T-cell (primary cell): ENCODE results near the gene CFTR. TPM values are rescaled to one million over a fixed set of nuclear protein-coding genes. Genes with fewer than 3 reads are reported as not detected.

ENCODE experiments used
- ATAC-seq, 4 experiments: fragments of 200-7000 bp in 3 of 4; fragments of 150-1000 bp in 1 of 4; cut with Tn5 transposase; replicated peaks in 1 of 4; 1 replicate in 3 of 4; 2 replicates in 1 of 4; pipeline ENCODE4 v1.10.0; 2021; ENCODE audit warnings: moderate library complexity in 3 of 4, mild to moderate bottlenecking in 2 of 4, moderate number of reproducible peaks in 1 of 4
- CTCF ChIA-PET, 2 donors: fragments of 300-600 bp; sonication (Branson Sonifier 250); formaldehyde crosslinking; loops; one replicate each; lab custom pipeline; 2022; ENCODE audit warnings: antibody characterized with exemption in 2 of 2; lab: Charles Lee
- POLR2A ChIA-PET, 2 donors: fragments of 300-600 bp; sonication (Branson Sonifier 250); formaldehyde crosslinking; loops; one replicate each; lab custom pipeline; 2022; ENCODE audit warnings: antibody characterized with exemption in 2 of 2; lab: Charles Lee
- DNase-seq, 35 experiments: peaks; one replicate each; pipeline versions ENCODE4 v3.0.0 to v3.0.0-alpha.2; 2013 to 2023
- H3K27ac ChIP-seq: one replicate; pipeline ENCODE4 v1.5.1; 2013; ENCODE audit warnings: low read length
- H3K27me3 ChIP-seq, 2 experiments: replicated peaks in 1 of 2; 1 replicate in 1 of 2; 2 replicates in 1 of 2; pipeline versions ENCODE4 v1.6.1 to v1.7.0; 2013; ENCODE audit warnings: low read length in 1 of 2, mixed read lengths in 1 of 2; ENCODE audit not compliant: control insufficient read depth in 2 of 2, insufficient read depth in 2 of 2; ENCODE audit errors: extremely low read depth in 1 of 2
- H3K36me3 ChIP-seq, 2 donors: 1 replicate in 1 of 2; 2 replicates in 1 of 2; pipeline versions ENCODE4 v1.6.1 to v1.7.0; 2013; ENCODE audit warnings: low read length in 1 of 2; ENCODE audit not compliant: control insufficient read depth in 2 of 2, insufficient read depth in 1 of 2; ENCODE audit errors: extremely low read depth in 1 of 2
- H3K4me1 ChIP-seq, 2 experiments: 1 replicate in 1 of 2; 2 replicates in 1 of 2; pipeline versions ENCODE4 v1.6.1 to v1.7.0; 2013; ENCODE audit warnings: low read length in 2 of 2, mixed read lengths in 1 of 2; ENCODE audit not compliant: insufficient read depth in 2 of 2, control insufficient read depth in 1 of 2; ENCODE audit errors: extremely low read depth in 1 of 2
- H3K4me3 ChIP-seq, 2 donors: 1 replicate in 1 of 2; 2 replicates in 1 of 2; pipeline versions ENCODE4 v1.5.1 to v1.7.0; 2013; ENCODE audit warnings: mild to moderate bottlenecking in 2 of 2, low read length in 1 of 2, moderate library complexity in 1 of 2; ENCODE audit not compliant: control insufficient read depth in 1 of 2; ENCODE audit errors: extremely low read depth in 1 of 2
- H3K9me3 ChIP-seq: 2 replicates; pipeline ENCODE4 v1.7.0; 2013
- H3K27ac Mint-ChIP-seq, 2 donors: one replicate each; pipeline ENCODE4 v1.8.0; 2020 to 2021; ENCODE audit warnings: mild to moderate bottlenecking in 2 of 2, mixed read lengths in 2 of 2
- H3K27me3 Mint-ChIP-seq, 2 donors: one replicate each; pipeline ENCODE4 v1.8.0; 2021 to 2022; ENCODE audit warnings: mixed read lengths in 2 of 2
- H3K36me3 Mint-ChIP-seq: one replicate; pipeline ENCODE4 v1.8.0; 2021; ENCODE audit warnings: mixed read lengths
- H3K4me1 Mint-ChIP-seq, 3 donors: one replicate each; pipeline ENCODE4 v1.8.0; 2020 to 2022; ENCODE audit warnings: mixed read lengths in 3 of 3, mild to moderate bottlenecking in 1 of 3
- H3K4me3 Mint-ChIP-seq, 3 donors: one replicate each; pipeline ENCODE4 v1.8.0; 2020 to 2022; ENCODE audit warnings: mild to moderate bottlenecking in 3 of 3, mixed read lengths in 3 of 3, moderate library complexity in 3 of 3
- H3K9me3 Mint-ChIP-seq, 3 donors: one replicate each; pipeline ENCODE4 v1.8.0; 2020 to 2022; ENCODE audit warnings: mixed read lengths in 3 of 3
- WGBS: methylation state at CpG from one replicate; pipeline ENCODE4 v1.1.5; 2013; ENCODE audit warnings: missing lambda C conversion rate; ENCODE audit not compliant: insufficient coverage; 5-methylcytosine and 5-hydroxymethylcytosine counted together
- total RNA-seq, 35 experiments: library from RNA in 6 of 35; stranded (reverse) in 6 of 35; fragments of 120-200 nt in 1 of 35; gene quantifications; one replicate each; pipeline versions ENCODE4 v1.2.1 to v1.2.4 and lab custom pipeline; 2013 to 2026

CFTR gene
- total RNA-seq, 5 donors from 2014 or later (not counting 1 experiment from before 2014, with no cell fraction given) = 0.44 to 0.53 (median 0.47) TPM; not detected in 2

DNA sequence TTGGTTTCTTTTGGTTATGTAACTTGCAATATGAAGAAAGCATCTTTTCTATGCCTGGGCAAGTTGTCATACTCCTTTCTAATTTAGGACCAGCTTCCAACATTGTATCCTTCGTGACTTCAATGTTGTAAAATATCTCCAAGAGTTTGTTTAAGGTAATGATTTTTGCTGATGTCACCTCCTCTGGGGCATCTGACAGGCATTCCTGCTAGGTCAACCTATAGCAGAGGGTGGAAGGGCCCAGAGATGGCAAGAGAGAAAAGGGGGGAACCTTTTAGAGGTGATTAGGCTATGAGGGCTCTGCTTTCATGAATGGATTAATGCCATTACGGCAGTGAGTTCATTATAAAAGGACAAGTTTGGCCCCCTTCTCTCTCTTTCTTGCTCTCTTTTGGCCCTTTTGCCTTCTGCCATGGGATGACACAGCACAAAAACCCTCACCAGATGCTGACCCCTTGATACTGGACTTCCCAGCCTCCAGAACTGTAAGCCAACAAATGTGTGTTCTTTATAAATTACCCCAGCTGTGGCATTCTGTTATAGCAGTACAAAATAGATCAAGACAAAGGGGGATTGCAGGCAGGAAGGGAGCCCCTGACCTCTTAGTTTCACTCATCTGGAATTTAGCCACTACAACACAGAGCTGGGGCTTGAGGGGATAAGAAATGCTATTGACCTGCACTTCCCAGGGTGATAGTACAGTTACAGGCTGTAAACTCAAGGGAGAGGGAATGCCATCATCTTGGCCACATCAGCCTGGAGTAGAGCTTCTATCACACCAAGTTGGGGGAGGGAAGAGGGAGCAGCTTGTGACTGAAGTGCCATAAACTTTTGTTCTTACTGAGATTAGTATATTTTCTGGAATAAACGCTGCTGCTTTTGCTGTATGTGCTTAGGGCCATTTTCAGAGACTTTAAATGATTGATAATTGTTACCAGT is 195.9 kb downstream of the CFTR start:
- Mint-ChIP-seq H3K27ac (no peak overlapping the region), H3K4me3 (no peak overlapping the region), H3K36me3 (no peaks in the 10 kb centered on the region), H3K27me3 (no peaks in the 10 kb centered on the region), H3K9me3 (no peaks in the 10 kb centered on the region), H3K4me1 (no peaks in the 10 kb centered on the region)
- ATAC-seq (no peak), DNase-seq (no peak)
- Histone ChIP-seq H3K36me3 (no peaks in the 10 kb centered on the region), H3K4me3 (no peak overlapping the region), H3K27me3 (peaks cover 0 to 2% of the 10 kb centered on the region in 2 experiments), H3K4me1 (no peaks in the 10 kb centered on the region), H3K9me3 (no peaks in the 10 kb centered on the region), H3K27ac (no peak overlapping the region)
- WGBS = no CpG with 5 or more reads among the region's 3 CpGs
- ChIA-PET CTCF (no interaction called here), POLR2A (no interaction called here)

DNA sequence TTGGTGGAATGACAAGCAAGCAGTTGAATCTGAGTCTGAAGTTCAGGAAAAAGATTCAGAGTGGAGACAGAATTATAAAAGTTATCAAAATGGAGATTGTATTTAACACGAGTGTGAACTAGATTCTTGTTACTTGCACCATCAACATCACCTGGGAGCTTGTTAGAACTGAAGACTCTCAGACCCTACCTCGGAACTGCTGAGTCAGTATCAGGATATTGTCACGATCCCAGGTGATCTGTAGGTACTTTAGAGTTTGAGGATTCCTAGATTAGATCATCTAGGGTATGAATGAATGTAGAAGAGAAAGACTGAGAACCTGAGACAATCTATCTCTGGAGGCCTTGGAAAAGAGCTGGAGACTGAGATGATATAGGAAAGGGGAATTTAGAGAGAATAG is 199.3 kb downstream of the CFTR start:
- CTCF ChIA-PET = no interaction called here
- Histone ChIP-seq H3K4me3 (no peak overlapping the region), H3K27me3 (no peaks in the 10 kb centered on the region), H3K4me1 (no peaks in the 10 kb centered on the region), H3K36me3 (no peaks in the 10 kb centered on the region), H3K9me3 (no peaks in the 10 kb centered on the region), H3K27ac (no peak overlapping the region)
- Mint-ChIP-seq H3K9me3 (no peaks in the 10 kb centered on the region), H3K27me3 (no peaks in the 10 kb centered on the region), H3K36me3 (no peaks in the 10 kb centered on the region), H3K4me3 (no peak overlapping the region), H3K4me1 (no peaks in the 10 kb centered on the region), H3K27ac (no peak overlapping the region)
- no peak for ATAC-seq
- WGBS = 66% methylated on average over 2 of the region's 3 CpGs
- DNase-seq = no peak
- POLR2A ChIA-PET = no interaction called here

DNA sequence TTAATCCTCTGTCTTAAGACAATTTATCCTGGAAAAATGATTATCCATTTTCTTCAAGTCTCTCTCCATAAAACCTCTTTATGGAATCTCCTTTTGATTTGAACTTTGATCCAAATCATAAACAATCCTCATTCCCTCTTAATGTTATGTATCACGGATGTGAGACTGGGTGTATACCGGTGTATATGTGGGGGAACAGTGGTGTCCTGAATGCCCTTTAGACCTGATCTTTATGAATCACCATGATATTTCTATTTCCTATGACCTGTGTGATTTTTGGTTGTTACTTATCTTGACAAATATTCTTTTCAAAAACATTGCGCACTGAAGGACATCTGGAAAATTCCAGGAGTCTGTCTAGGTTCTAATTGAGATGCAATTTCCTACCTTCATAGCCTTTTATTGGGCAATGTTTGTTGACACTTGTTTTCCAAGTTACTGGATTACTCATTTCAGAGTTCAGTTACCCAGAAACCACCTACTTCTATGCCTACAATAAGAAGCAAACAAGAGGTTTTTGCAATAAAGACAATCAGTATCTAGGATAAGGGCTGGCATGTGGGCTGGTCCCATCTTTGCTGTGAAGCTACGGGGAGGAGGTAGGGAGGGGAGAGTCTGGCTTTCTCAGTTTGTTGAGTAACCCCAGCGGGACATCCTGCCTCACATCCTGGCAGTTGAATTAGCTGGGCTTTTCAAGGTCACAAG is 203.0 kb downstream of the CFTR start:
- Mint-ChIP-seq H3K36me3 (no peaks in the 10 kb centered on the region), H3K27me3 (no peaks in the 10 kb centered on the region), H3K27ac (no peak overlapping the region), H3K4me1 (no peaks in the 10 kb centered on the region), H3K9me3 (no peaks in the 10 kb centered on the region), H3K4me3 (no peak overlapping the region)
- CTCF ChIA-PET = interaction anchor here in 1 of 2 donors (0.6 kb wide), 1 partner anchor 20 kb away, joined by 3 read pairs; no protein-coding TSS in a partner anchor
- WGBS = no CpG with 5 or more reads among the region's 5 CpGs
- Histone ChIP-seq H3K4me1 (no peaks in the 10 kb centered on the region), H3K27me3 (no peaks in the 10 kb centered on the region), H3K36me3 (no peaks in the 10 kb centered on the region), H3K27ac (no peak overlapping the region), H3K4me3 (no peak overlapping the region), H3K9me3 (no peaks in the 10 kb centered on the region)
- POLR2A ChIA-PET = no interaction called here
- ATAC-seq (no peak), DNase-seq (no peak)

DNA sequence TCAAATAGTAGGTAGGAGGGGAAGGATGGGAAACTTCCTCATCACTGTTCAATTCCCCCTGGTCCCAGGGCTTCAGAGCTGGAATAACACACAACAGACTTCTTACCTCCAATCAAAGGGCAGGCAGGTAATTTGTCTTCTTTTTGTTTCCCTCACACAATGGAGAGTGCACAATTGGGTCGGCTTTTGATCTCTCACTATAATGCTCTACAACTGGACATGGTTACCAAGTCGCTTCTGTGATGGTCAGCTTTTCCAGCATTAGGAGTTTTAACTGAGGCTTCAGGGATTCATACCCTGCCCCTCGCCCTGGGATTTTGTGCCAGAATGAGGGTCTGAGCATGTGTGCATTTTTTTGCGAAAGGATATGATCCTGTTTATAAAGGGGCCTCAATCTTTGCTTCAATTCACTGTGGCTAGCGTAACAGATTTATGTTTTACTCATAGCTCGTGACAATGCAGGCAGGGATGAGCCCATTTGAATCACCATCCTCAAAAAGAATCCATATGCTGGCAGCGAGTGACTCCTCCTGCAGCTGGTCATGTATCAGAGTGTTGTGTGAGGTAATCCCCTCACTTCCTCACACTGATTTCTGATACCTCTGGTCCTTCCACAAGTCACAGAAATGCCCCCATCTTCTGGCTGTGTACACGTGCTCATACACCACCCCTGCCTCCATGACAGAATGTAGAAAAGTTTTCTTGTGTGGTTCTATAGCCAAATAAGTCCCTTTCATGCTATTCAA is 203.8 kb downstream of the CFTR start:
- Mint-ChIP-seq H3K36me3 (no peaks in the 10 kb centered on the region), H3K9me3 (no peaks in the 10 kb centered on the region), H3K27ac (no peak overlapping the region), H3K4me1 (no peaks in the 10 kb centered on the region), H3K4me3 (no peak overlapping the region), H3K27me3 (no peaks in the 10 kb centered on the region)
- WGBS = 75% methylated on average over 2 of the region's 8 CpGs
- ATAC-seq = no peak
- H3K9me3 ChIP-seq = no peaks in the 10 kb centered on the region
- no peak overlapping the region for H3K4me3 ChIP-seq
- H3K4me1 ChIP-seq = no peaks in the 10 kb centered on the region
- H3K36me3 ChIP-seq = no peaks in the 10 kb centered on the region
- ChIA-PET CTCF (interaction anchor here in 1 of 2 donors (0.6 kb wide), 1 partner anchor 21 kb away, joined by 3 read pairs; no protein-coding TSS in a partner anchor), POLR2A (no interaction called here)
- no peaks in the 10 kb centered on the region for H3K27me3 ChIP-seq
- no peak for DNase-seq
- no peak overlapping the region for H3K27ac ChIP-seq

DNA sequence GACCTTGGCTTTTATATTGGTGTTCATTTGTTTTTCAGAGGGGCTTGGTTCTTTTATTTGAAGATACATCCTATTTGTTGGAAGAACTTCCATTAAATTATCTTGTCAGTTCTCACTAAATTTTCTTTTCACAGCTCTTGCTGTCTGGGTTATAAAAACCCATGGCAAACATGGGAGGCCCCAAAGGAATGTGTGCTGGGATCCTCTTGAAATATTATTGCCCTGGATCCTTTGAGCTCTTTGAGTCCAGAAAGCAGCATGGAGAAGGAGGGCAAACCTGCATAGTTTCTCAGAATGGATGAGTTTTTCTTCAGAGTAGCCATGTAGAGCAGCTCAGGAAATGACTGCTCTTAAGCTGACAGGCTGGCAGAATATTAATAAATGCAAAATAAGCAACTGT is 206.0 kb downstream of the CFTR start:
- Histone ChIP-seq H3K27me3 (no peaks in the 10 kb centered on the region), H3K36me3 (no peaks in the 10 kb centered on the region), H3K4me3 (no peak overlapping the region), H3K4me1 (no peaks in the 10 kb centered on the region), H3K9me3 (no peaks in the 10 kb centered on the region), H3K27ac (no peak overlapping the region)
- ATAC-seq (no peak), DNase-seq (no peak)
- peaks cover 0 to 12% of the 10 kb centered on the region in 2 donors for H3K27me3 Mint-ChIP-seq
- H3K4me3 Mint-ChIP-seq = no peak overlapping the region
- CTCF ChIA-PET = no interaction called here
- H3K27ac Mint-ChIP-seq = no peak overlapping the region
- no peaks in the 10 kb centered on the region for H3K36me3 Mint-ChIP-seq
- no peaks in the 10 kb centered on the region for H3K4me1 Mint-ChIP-seq
- H3K9me3 Mint-ChIP-seq = peaks cover 0 to 3% (median 0%) of the 10 kb centered on the region in 3 donors
- POLR2A ChIA-PET = no interaction called here

DNA sequence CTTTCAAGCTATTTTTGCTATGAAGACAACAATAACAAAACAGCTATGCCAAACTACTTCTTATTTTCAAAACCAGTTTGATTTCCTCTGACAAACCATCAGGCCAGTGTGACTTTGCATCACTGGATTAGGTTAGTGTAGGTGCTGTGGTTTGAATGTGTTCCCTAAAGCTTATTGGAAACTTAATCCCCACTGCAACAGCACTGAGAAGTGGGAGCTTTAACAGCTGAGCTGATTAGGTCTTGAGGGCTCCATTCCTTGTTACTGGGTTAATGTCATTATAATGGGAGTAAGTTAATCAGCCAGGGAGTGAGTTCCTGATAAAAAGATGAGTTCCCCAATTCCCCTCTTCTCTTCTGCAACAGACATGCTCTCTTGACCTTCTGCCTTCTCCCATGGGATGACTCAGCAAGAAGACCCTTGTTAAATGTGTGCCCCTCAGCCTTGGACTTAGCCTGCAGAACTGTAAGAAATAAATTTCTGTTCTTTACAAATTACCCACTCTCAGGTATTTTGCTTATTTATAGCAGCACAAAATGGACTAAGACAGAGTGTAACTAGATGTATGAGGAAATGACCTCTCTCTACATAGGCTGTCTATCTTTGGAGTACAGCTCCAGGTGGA is 206.6 kb downstream of the CFTR start:
- Mint-ChIP-seq H3K36me3 (no peaks in the 10 kb centered on the region), H3K27ac (no peak overlapping the region), H3K4me1 (no peaks in the 10 kb centered on the region)

More for the DNA sequence above, 206.6 kb downstream of the CFTR start:
- Mint-ChIP-seq H3K9me3 (peaks cover 0 to 3% (median 0%) of the 10 kb centered on the region in 3 donors), H3K27me3 (peaks cover 0 to 12% of the 10 kb centered on the region in 2 donors), H3K4me3 (no peak overlapping the region)
- Histone ChIP-seq H3K4me1 (no peaks in the 10 kb centered on the region), H3K36me3 (no peaks in the 10 kb centered on the region), H3K4me3 (no peak overlapping the region), H3K27me3 (no peaks in the 10 kb centered on the region), H3K27ac (no peak overlapping the region), H3K9me3 (no peaks in the 10 kb centered on the region)
- no peak for DNase-seq
- no peak for ATAC-seq
- POLR2A ChIA-PET = no interaction called here
- CTCF ChIA-PET = no interaction called here
